CD14-positive monocyte (primary cell): Measurements from ENCODE around the gene C9orf152. TPM values are rescaled to one million over a fixed set of nuclear protein-coding genes. Genes with fewer than 3 reads are reported as not detected.

Source experiments
- DNase-seq, 3 donors: peaks; one replicate each; pipeline ENCODE4 v3.0.0-alpha.2; 2011 to 2022
- H2AFZ ChIP-seq: 2 replicates; pipeline ENCODE4 v1.6.0; 2012; ENCODE audit warnings: mild to moderate bottlenecking, low read depth, low read length, inconsistent platforms; ENCODE audit not compliant: insufficient read depth, poor library complexity, severe bottlenecking
- H3K27ac ChIP-seq, 2 donors: 1 replicate in 1 of 2; 2 replicates in 1 of 2; pipeline ENCODE4 v1.5.1; 2012 to 2013; ENCODE audit warnings: low read length in 2 of 2, control low read depth in 1 of 2, inconsistent platforms in 1 of 2, low read depth in 1 of 2, mild to moderate bottlenecking in 1 of 2
- H3K27me3 ChIP-seq, 2 donors: one replicate each; pipeline versions ENCODE4 v1.6.0 to v1.6.1; 2011 to 2013; ENCODE audit warnings: low read length in 2 of 2; ENCODE audit not compliant: control insufficient read depth in 2 of 2, insufficient read depth in 2 of 2
- H3K36me3 ChIP-seq, 2 donors: replicated peaks in 1 of 2; 1 replicate in 1 of 2; 2 replicates in 1 of 2; pipeline versions ENCODE4 v1.5.1 to v1.6.1; 2012 to 2013; ENCODE audit warnings: low read length in 2 of 2, control low read depth in 1 of 2, inconsistent platforms in 1 of 2, mild to moderate bottlenecking in 1 of 2; ENCODE audit not compliant: insufficient read depth in 2 of 2, control insufficient read depth in 1 of 2
- H3K4me1 ChIP-seq, 2 donors: 1 replicate in 1 of 2; 2 replicates in 1 of 2; pipeline versions ENCODE4 v1.5.1 to v1.6.1; 2012 to 2013; ENCODE audit warnings: low read length in 2 of 2, control low read depth in 1 of 2, inconsistent platforms in 1 of 2, mild to moderate bottlenecking in 1 of 2, moderate library complexity in 1 of 2; ENCODE audit not compliant: insufficient read depth in 2 of 2, control insufficient read depth in 1 of 2
- H3K4me2 ChIP-seq: replicated peaks from 2 replicates; pipeline ENCODE3; 2012; ENCODE audit warnings: low read length, moderate library complexity, mild to moderate bottlenecking; ENCODE audit not compliant: poor library complexity, severe bottlenecking; ENCODE audit errors: extremely low read depth
- H3K4me3 ChIP-seq, 3 experiments: fragments of 200-600 bp in 1 of 3; sonication (generic) in 1 of 3; replicated peaks in 1 of 3; 1 replicate in 2 of 3; 2 replicates in 1 of 3; pipeline ENCODE4 v1.5.1; 2011 to 2013; ENCODE audit warnings: low read length in 3 of 3, mild to moderate bottlenecking in 3 of 3, control low read depth in 2 of 3, low read depth in 2 of 3, inconsistent platforms in 1 of 3, moderate library complexity in 1 of 3
- H3K79me2 ChIP-seq: 2 replicates; pipeline ENCODE4 v1.6.0; 2012; ENCODE audit warnings: mild to moderate bottlenecking, control low read depth, inconsistent platforms, low read length, moderate library complexity; ENCODE audit not compliant: insufficient read depth
- H3K9ac ChIP-seq: 2 replicates; pipeline ENCODE4 v1.6.0; 2017; ENCODE audit warnings: low read length, mild to moderate bottlenecking; ENCODE audit not compliant: insufficient read depth, poor library complexity, severe bottlenecking
- H3K9me3 ChIP-seq, 2 donors: replicated peaks in 1 of 2; 1 replicate in 1 of 2; 2 replicates in 1 of 2; pipeline versions ENCODE4 v1.5.1 to v1.6.1; 2012 to 2013; ENCODE audit warnings: low read length in 2 of 2, control low read depth in 1 of 2; ENCODE audit not compliant: control insufficient read depth in 1 of 2, insufficient read depth in 1 of 2
- H4K20me1 ChIP-seq: 2 replicates; pipeline ENCODE4 v1.6.0; 2012; ENCODE audit warnings: mild to moderate bottlenecking, low read length, control low read depth, moderate library complexity; ENCODE audit not compliant: insufficient read depth
- H3K27ac Mint-ChIP-seq, 7 donors: one replicate each; pipeline ENCODE4 v1.8.0; 2020; ENCODE audit warnings: mild to moderate bottlenecking in 7 of 7, mixed read lengths in 7 of 7, moderate library complexity in 6 of 7, inconsistent platforms in 2 of 7
- H3K27me3 Mint-ChIP-seq, 3 donors: one replicate each; pipeline ENCODE4 v1.8.0; 2021 to 2022; ENCODE audit warnings: low read depth in 3 of 3, mild to moderate bottlenecking in 3 of 3, mixed read lengths in 3 of 3, moderate library complexity in 3 of 3, inconsistent platforms in 1 of 3
- H3K36me3 Mint-ChIP-seq, 2 donors: one replicate each; pipeline ENCODE4 v1.8.0; 2020; ENCODE audit warnings: mixed read lengths in 2 of 2, inconsistent platforms in 1 of 2, mild to moderate bottlenecking in 1 of 2
- H3K4me1 Mint-ChIP-seq: one replicate; pipeline ENCODE4 v1.8.0; 2020; ENCODE audit warnings: mild to moderate bottlenecking, mixed read lengths
- H3K4me3 Mint-ChIP-seq, 2 donors: one replicate each; pipeline ENCODE4 v1.8.0; 2020; ENCODE audit warnings: mild to moderate bottlenecking in 2 of 2, mixed read lengths in 2 of 2, moderate library complexity in 1 of 2
- H3K9me3 Mint-ChIP-seq, 7 donors: one replicate each; pipeline ENCODE4 v1.8.0; 2020 to 2022; ENCODE audit warnings: mixed read lengths in 7 of 7, mild to moderate bottlenecking in 6 of 7, moderate library complexity in 6 of 7, inconsistent platforms in 2 of 7
- CTCF ChIP-seq: fragments of 200-600 bp; IDR thresholded peaks from one replicate; pipeline ENCODE4 v1.8.0; 2022; ENCODE audit warnings: antibody characterized with exemption, mild to moderate bottlenecking
- WGBS: methylation state at CpG from one replicate; pipeline ENCODE4 v1.1.5; 2013; ENCODE audit warnings: missing lambda C conversion rate; ENCODE audit not compliant: insufficient coverage; 5-methylcytosine and 5-hydroxymethylcytosine counted together
- intact Hi-C, 2 donors: fragments of 100-400 bp; cut with micrococcal nuclease; formaldehyde crosslinking; loops; one replicate each; pipeline versions ENCODE4 v1.15.0 to v1.15.1; 2023
- polyA plus RNA-seq, 3 donors: library from polyadenylated mRNA; depleted of rRNA in 1 of 3; unstranded in 2 of 3; stranded (reverse) in 1 of 3; fragments of 300-500 nt in 2 of 3; fragments of >200 nt in 1 of 3; fragmentation: Illumina TruSeq in 2 of 3; gene quantifications; 1 replicate in 2 of 3; 2 replicates in 1 of 3; pipeline ENCODE4 v1.2.3, GENCODE V29; 2012 to 2021

C9orf152 gene
- polyA plus RNA-seq, 3 donors: not detected

DNA sequence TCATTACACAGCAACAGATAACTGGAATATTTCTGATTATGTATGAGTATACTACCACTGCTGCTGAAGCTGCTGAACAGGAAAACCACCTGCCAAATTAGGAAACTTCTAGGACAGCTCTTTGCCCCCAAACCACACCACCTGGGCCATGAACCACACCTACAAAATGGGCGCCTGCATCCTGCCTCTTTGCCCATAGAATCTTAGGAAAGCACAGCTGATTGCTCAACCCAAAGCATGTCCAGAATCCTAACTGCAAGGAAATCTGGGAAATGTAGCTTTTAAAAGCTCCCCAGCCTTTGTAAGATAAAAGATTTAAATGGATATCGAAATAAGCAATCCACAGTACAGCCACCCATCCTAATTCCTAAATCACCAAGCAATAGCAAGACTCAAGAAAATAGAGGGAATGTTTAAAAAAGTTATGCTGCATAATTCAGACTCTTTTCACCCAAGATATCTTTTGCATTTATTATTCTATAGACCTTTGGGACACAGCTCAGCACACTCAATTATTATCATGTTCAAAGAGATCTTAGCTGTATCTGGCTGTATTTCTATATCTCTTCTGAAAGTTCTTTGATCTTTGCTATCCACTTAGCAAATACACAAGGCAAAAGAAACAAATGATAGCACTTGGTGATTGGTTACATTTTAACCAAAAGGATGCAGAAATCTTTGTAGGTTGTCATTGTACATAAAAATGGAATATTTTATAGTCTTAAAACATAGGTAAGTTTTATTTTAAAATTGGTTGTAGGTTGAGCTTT, 6.8 kb upstream of the C9orf152 start:
- Histone ChIP-seq H3K27ac (no peak overlapping the region), H3K79me2 (no peaks in the 10 kb centered on the region), H3K9ac (no peak overlapping the region), H4K20me1 (no peaks in the 10 kb centered on the region), H3K4me3 (no peak overlapping the region), H3K27me3 (no peaks in the 10 kb centered on the region), H3K4me1 (no peaks in the 10 kb centered on the region), H3K4me2 (no peak overlapping the region), H3K9me3 (no peaks in the 10 kb centered on the region), H3K36me3 (no peaks in the 10 kb centered on the region), H2AFZ (no peak overlapping the region)
- Mint-ChIP-seq H3K36me3 (no peaks in the 10 kb centered on the region), H3K4me3 (no peak overlapping the region), H3K27ac (no peak overlapping the region), H3K27me3 (peaks cover 0 to 1% (median 0%) of the 10 kb centered on the region in 3 donors), H3K4me1 (peaks cover 2% of the 10 kb centered on the region), H3K9me3 (peaks cover 0 to 3% (median 0%) of the 10 kb centered on the region in 7 donors)
- WGBS: 17% methylated on average over 1 of the region's 2 CpGs
- intact Hi-C loops: loop anchor here in 1 of 2 donors (5.0 kb wide), 1 partner anchor 312 kb away; no protein-coding TSS in a partner anchor
- DNase-seq: no peak
- no peak for TF ChIP-seq CTCF

DNA sequence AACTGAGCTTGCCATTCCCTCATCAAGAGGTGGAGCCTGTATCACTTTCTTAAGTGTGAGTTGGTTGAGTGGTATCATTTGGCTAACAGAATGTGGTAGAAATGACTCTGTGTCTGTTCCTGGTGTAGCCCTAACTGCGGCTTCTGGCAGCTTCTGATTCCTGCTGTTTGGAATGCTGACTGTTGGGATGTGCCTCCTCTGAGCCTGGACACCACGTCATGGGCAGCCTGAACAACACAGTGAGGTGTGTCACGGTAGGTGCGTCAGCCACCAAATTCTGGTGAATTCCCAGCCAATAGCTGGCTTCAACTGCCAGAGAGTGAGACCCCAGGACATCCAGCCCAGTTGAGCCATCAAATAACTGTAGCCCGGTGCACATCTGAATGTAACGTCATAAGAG, 6.1 kb upstream of the C9orf152 start:
- no peak overlapping the region for H3K4me2 ChIP-seq
- H3K9me3 ChIP-seq: no peaks in the 10 kb centered on the region
- no peak overlapping the region for H3K4me3 ChIP-seq
- H3K9ac ChIP-seq: no peak overlapping the region
- no peak for TF ChIP-seq CTCF
- no peaks in the 10 kb centered on the region for H3K36me3 ChIP-seq
- intact Hi-C loops: no loop called here
- Mint-ChIP-seq H3K27me3 (peaks cover 0 to 2% (median 1%) of the 10 kb centered on the region in 3 donors), H3K4me1 (peaks cover 2% of the 10 kb centered on the region), H3K27ac (no peak overlapping the region), H3K4me3 (no peak overlapping the region), H3K9me3 (peaks cover 0 to 3% (median 0%) of the 10 kb centered on the region in 7 donors), H3K36me3 (no peaks in the 10 kb centered on the region)
- H2AFZ ChIP-seq: no peak overlapping the region
- H3K27ac ChIP-seq: no peak overlapping the region
- no peaks in the 10 kb centered on the region for H4K20me1 ChIP-seq
- 98% methylated on average over 6 of the region's 6 CpGs for WGBS
- no peaks in the 10 kb centered on the region for H3K79me2 ChIP-seq
- H3K27me3 ChIP-seq: no peaks in the 10 kb centered on the region
- H3K4me1 ChIP-seq: no peaks in the 10 kb centered on the region
- no peak for DNase-seq
